Measurements from ENCODE around the gene TMEM183A.

The TMEM183A gene

GRCh38 chr1:203054184-203054583 is 47.0 kb downstream of the TMEM183A start:
- Histone ChIP-seq H3K36me3 (ENCODE audit: control insufficient read depth in 1 of 2, insufficient read depth in 2 of 2, low read length in 2 of 2) (no peaks in the 10 kb centered on the region), H3K27me3 (ENCODE audit: control insufficient read depth in 1 of 2, insufficient read depth in 2 of 2, low read length in 2 of 2) (peaks cover 0 to 4% of the 10 kb centered on the region in 2 donors), H3K9me3 (ENCODE audit: control insufficient read depth in 1 of 2, low read length in 2 of 2) (no peaks in the 10 kb centered on the region), H3K4me1 (ENCODE audit: control insufficient read depth in 1 of 2, insufficient read depth in 2 of 2, low read length in 2 of 2) (no peaks in the 10 kb centered on the region), H3K9ac (ENCODE audit: low read depth in 1 of 2, low read length in 2 of 2) (no peak overlapping the region), H3K4me3 (ENCODE audit: low read depth in 1 of 2, low read length in 2 of 2) (no peak overlapping the region), H3K27ac (ENCODE audit: low read depth, low read length) (no peak overlapping the region)

- H3K4me3 ChIP-seq (ENCODE audit: low read depth in 1 of 2, low read length in 2 of 2): no peak overlapping the region
- H3K9ac ChIP-seq (ENCODE audit: low read depth in 1 of 2, low read length in 2 of 2): no peak overlapping the region
- H3K36me3 ChIP-seq (ENCODE audit: control insufficient read depth in 1 of 2, insufficient read depth in 2 of 2, low read length in 2 of 2): no peaks in the 10 kb centered on the region
- no peaks in the 10 kb centered on the region for H3K9me3 ChIP-seq (ENCODE audit: control insufficient read depth in 1 of 2, low read length in 2 of 2)
- no peaks in the 10 kb centered on the region for H3K4me1 ChIP-seq (ENCODE audit: control insufficient read depth in 1 of 2, insufficient read depth in 2 of 2, low read length in 2 of 2)
- H3K27ac ChIP-seq (ENCODE audit: low read depth, low read length): no peak overlapping the region
- peaks cover 0 to 2% of the 10 kb centered on the region in 2 donors for H3K27me3 ChIP-seq (ENCODE audit: control insufficient read depth in 1 of 2, insufficient read depth in 2 of 2, low read length in 2 of 2)
Measured at GRCh38 chr1:203054642-203055041, 47.5 kb downstream of the TMEM183A start.

GRCh38 chr1:203055161-203055799 is 48.1 kb downstream of the TMEM183A start:
- H3K27me3 ChIP-seq (ENCODE audit: control insufficient read depth in 1 of 2, insufficient read depth in 2 of 2, low read length in 2 of 2): no peaks in the 10 kb centered on the region
- H3K27ac ChIP-seq (ENCODE audit: low read depth, low read length): no peak overlapping the region
- H3K4me3 ChIP-seq (ENCODE audit: low read depth in 1 of 2, low read length in 2 of 2): no peak overlapping the region
- H3K9me3 ChIP-seq (ENCODE audit: control insufficient read depth in 1 of 2, low read length in 2 of 2): no peaks in the 10 kb centered on the region
- no peaks in the 10 kb centered on the region for H3K36me3 ChIP-seq (ENCODE audit: control insufficient read depth in 1 of 2, insufficient read depth in 2 of 2, low read length in 2 of 2)
- no peaks in the 10 kb centered on the region for H3K4me1 ChIP-seq (ENCODE audit: control insufficient read depth in 1 of 2, insufficient read depth in 2 of 2, low read length in 2 of 2)
- no peak overlapping the region for H3K9ac ChIP-seq (ENCODE audit: low read depth in 1 of 2, low read length in 2 of 2)

- Histone ChIP-seq H3K4me1 (ENCODE audit: control insufficient read depth in 1 of 2, insufficient read depth in 2 of 2, low read length in 2 of 2) (no peaks in the 10 kb centered on the region), H3K27me3 (ENCODE audit: control insufficient read depth in 1 of 2, insufficient read depth in 2 of 2, low read length in 2 of 2) (no peaks in the 10 kb centered on the region), H3K36me3 (ENCODE audit: control insufficient read depth in 1 of 2, insufficient read depth in 2 of 2, low read length in 2 of 2) (no peaks in the 10 kb centered on the region), H3K27ac (ENCODE audit: low read depth, low read length) (no peak overlapping the region), H3K9ac (ENCODE audit: low read depth in 1 of 2, low read length in 2 of 2) (no peak overlapping the region), H3K9me3 (ENCODE audit: control insufficient read depth in 1 of 2, low read length in 2 of 2) (no peaks in the 10 kb centered on the region), H3K4me3 (ENCODE audit: low read depth in 1 of 2, low read length in 2 of 2) (no peak overlapping the region)
Measured at GRCh38 chr1:203056012-203056411, 48.8 kb downstream of the TMEM183A start.

- Histone ChIP-seq H3K27ac (ENCODE audit: low read depth, low read length) (no peak overlapping the region), H3K36me3 (ENCODE audit: control insufficient read depth in 1 of 2, insufficient read depth in 2 of 2, low read length in 2 of 2) (no peaks in the 10 kb centered on the region), H3K4me1 (ENCODE audit: control insufficient read depth in 1 of 2, insufficient read depth in 2 of 2, low read length in 2 of 2) (no peaks in the 10 kb centered on the region), H3K9ac (ENCODE audit: low read depth in 1 of 2, low read length in 2 of 2) (no peak overlapping the region), H3K27me3 (ENCODE audit: control insufficient read depth in 1 of 2, insufficient read depth in 2 of 2, low read length in 2 of 2) (no peaks in the 10 kb centered on the region), H3K9me3 (ENCODE audit: control insufficient read depth in 1 of 2, low read length in 2 of 2) (no peaks in the 10 kb centered on the region), H3K4me3 (ENCODE audit: low read depth in 1 of 2, low read length in 2 of 2) (no peak overlapping the region)
Measured at GRCh38 chr1:203056516-203056915, 49.3 kb downstream of the TMEM183A start.

GRCh38 chr1:203057911-203058675 is 50.9 kb downstream of the TMEM183A start:
- Histone ChIP-seq H3K9ac (ENCODE audit: low read depth in 1 of 2, low read length in 2 of 2) (no peak overlapping the region), H3K4me1 (ENCODE audit: control insufficient read depth in 1 of 2, insufficient read depth in 2 of 2, low read length in 2 of 2) (no peaks in the 10 kb centered on the region), H3K36me3 (ENCODE audit: control insufficient read depth in 1 of 2, insufficient read depth in 2 of 2, low read length in 2 of 2) (no peaks in the 10 kb centered on the region), H3K27me3 (ENCODE audit: control insufficient read depth in 1 of 2, insufficient read depth in 2 of 2, low read length in 2 of 2) (no peaks in the 10 kb centered on the region), H3K9me3 (ENCODE audit: control insufficient read depth in 1 of 2, low read length in 2 of 2) (no peaks in the 10 kb centered on the region), H3K4me3 (ENCODE audit: low read depth in 1 of 2, low read length in 2 of 2) (no peak overlapping the region), H3K27ac (ENCODE audit: low read depth, low read length) (no peak overlapping the region)

GRCh38 chr1:203058676-203058935 is 51.4 kb downstream of the TMEM183A start:
- Histone ChIP-seq H3K4me1 (ENCODE audit: control insufficient read depth in 1 of 2, insufficient read depth in 2 of 2, low read length in 2 of 2) (no peaks in the 10 kb centered on the region), H3K36me3 (ENCODE audit: control insufficient read depth in 1 of 2, insufficient read depth in 2 of 2, low read length in 2 of 2) (no peaks in the 10 kb centered on the region), H3K27me3 (ENCODE audit: control insufficient read depth in 1 of 2, insufficient read depth in 2 of 2, low read length in 2 of 2) (no peaks in the 10 kb centered on the region), H3K4me3 (ENCODE audit: low read depth in 1 of 2, low read length in 2 of 2) (no peak overlapping the region), H3K9me3 (ENCODE audit: control insufficient read depth in 1 of 2, low read length in 2 of 2) (no peaks in the 10 kb centered on the region), H3K27ac (ENCODE audit: low read depth, low read length) (no peak overlapping the region), H3K9ac (ENCODE audit: low read depth in 1 of 2, low read length in 2 of 2) (no peak overlapping the region)

GRCh38 chr1:203059485-203059884 is 52.3 kb downstream of the TMEM183A start:
- no peak overlapping the region for H3K27ac ChIP-seq (ENCODE audit: low read depth, low read length)
- no peak overlapping the region for H3K4me3 ChIP-seq (ENCODE audit: low read depth in 1 of 2, low read length in 2 of 2)

GRCh38 chr1:203060115-203060514 is 52.9 kb downstream of the TMEM183A start:
- Histone ChIP-seq H3K27me3 (ENCODE audit: control insufficient read depth in 1 of 2, insufficient read depth in 2 of 2, low read length in 2 of 2) (no peaks in the 10 kb centered on the region), H3K9me3 (ENCODE audit: control insufficient read depth in 1 of 2, low read length in 2 of 2) (no peaks in the 10 kb centered on the region), H3K36me3 (ENCODE audit: control insufficient read depth in 1 of 2, insufficient read depth in 2 of 2, low read length in 2 of 2) (no peaks in the 10 kb centered on the region), H3K27ac (ENCODE audit: low read depth, low read length) (no peak overlapping the region), H3K4me3 (ENCODE audit: low read depth in 1 of 2, low read length in 2 of 2) (no peak overlapping the region), H3K9ac (ENCODE audit: low read depth in 1 of 2, low read length in 2 of 2) (no peak overlapping the region), H3K4me1 (ENCODE audit: control insufficient read depth in 1 of 2, insufficient read depth in 2 of 2, low read length in 2 of 2) (no peaks in the 10 kb centered on the region)

More at GRCh38 chr1:203059485-203059884, 52.3 kb downstream of the TMEM183A start:
- no peaks in the 10 kb centered on the region for H3K4me1 ChIP-seq (ENCODE audit: control insufficient read depth in 1 of 2, insufficient read depth in 2 of 2, low read length in 2 of 2)
- H3K9me3 ChIP-seq (ENCODE audit: control insufficient read depth in 1 of 2, low read length in 2 of 2): no peaks in the 10 kb centered on the region
- H3K27me3 ChIP-seq (ENCODE audit: control insufficient read depth in 1 of 2, insufficient read depth in 2 of 2, low read length in 2 of 2): no peaks in the 10 kb centered on the region
- no peaks in the 10 kb centered on the region for H3K36me3 ChIP-seq (ENCODE audit: control insufficient read depth in 1 of 2, insufficient read depth in 2 of 2, low read length in 2 of 2)
- H3K9ac ChIP-seq (ENCODE audit: low read depth in 1 of 2, low read length in 2 of 2): no peak overlapping the region

- Histone ChIP-seq H3K27ac (ENCODE audit: low read depth, low read length) (no peak overlapping the region), H3K27me3 (ENCODE audit: control insufficient read depth in 1 of 2, insufficient read depth in 2 of 2, low read length in 2 of 2) (no peaks in the 10 kb centered on the region), H3K4me3 (ENCODE audit: low read depth in 1 of 2, low read length in 2 of 2) (no peak overlapping the region), H3K4me1 (ENCODE audit: control insufficient read depth in 1 of 2, insufficient read depth in 2 of 2, low read length in 2 of 2) (peaks cover 0 to under 1% of the 10 kb centered on the region in 2 donors), H3K9ac (ENCODE audit: low read depth in 1 of 2, low read length in 2 of 2) (no peak overlapping the region), H3K36me3 (ENCODE audit: control insufficient read depth in 1 of 2, insufficient read depth in 2 of 2, low read length in 2 of 2) (no peaks in the 10 kb centered on the region), H3K9me3 (ENCODE audit: control insufficient read depth in 1 of 2, low read length in 2 of 2) (no peaks in the 10 kb centered on the region)
Measured at GRCh38 chr1:203063287-203063686, 56.1 kb downstream of the TMEM183A start.
